ENCODE measurements around the gene LRIT3. TPM values are rescaled to one million over a fixed set of nuclear protein-coding genes. Genes with fewer than 3 reads are reported as not detected.

LRIT3 gene
- total RNA-seq, 4 donors from 2014 or later = under 0.01 to 0.39 (median 0.14) TPM

- Histone ChIP-seq H3K27me3 (no peaks in the 10 kb centered on the region), H3K4me3 (no peak overlapping the region), H3K4me1 (no peaks in the 10 kb centered on the region), H3K36me3 (peaks cover 0 to 10% (median 5%) of the 10 kb centered on the region in 4 donors), H3K27ac (replicated peaks in 1 of 4) (no peak overlapping the region), H3K9me3 (no peaks in the 10 kb centered on the region)
- 95% methylated on average over 5 of the region's 5 CpGs for WGBS
- DNase-seq (ENCODE audit: extremely low spot score) = no peak
- intact Hi-C loops (cut with DNase I) = no loop called here
- no peak for TF ChIP-seq POLR2A (IDR thresholded peaks at IDR 0.05; ENCODE audit: low read depth)
- TF ChIP-seq POLR2AphosphoS5 (IDR thresholded peaks at IDR 0.05) = no peak
- no peak for TF ChIP-seq EP300 (IDR thresholded peaks at IDR 0.05)
- TF ChIP-seq, protein P1, sequence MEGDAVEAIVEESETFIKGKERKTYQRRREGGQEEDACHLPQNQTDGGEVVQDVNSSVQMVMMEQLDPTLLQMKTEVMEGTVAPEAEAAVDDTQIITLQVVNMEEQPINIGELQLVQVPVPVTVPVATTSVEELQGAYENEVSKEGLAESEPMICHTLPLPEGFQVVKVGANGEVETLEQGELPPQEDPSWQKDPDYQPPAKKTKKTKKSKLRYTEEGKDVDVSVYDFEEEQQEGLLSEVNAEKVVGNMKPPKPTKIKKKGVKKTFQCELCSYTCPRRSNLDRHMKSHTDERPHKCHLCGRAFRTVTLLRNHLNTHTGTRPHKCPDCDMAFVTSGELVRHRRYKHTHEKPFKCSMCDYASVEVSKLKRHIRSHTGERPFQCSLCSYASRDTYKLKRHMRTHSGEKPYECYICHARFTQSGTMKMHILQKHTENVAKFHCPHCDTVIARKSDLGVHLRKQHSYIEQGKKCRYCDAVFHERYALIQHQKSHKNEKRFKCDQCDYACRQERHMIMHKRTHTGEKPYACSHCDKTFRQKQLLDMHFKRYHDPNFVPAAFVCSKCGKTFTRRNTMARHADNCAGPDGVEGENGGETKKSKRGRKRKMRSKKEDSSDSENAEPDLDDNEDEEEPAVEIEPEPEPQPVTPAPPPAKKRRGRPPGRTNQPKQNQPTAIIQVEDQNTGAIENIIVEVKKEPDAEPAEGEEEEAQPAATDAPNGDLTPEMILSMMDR (IDR thresholded peaks at IDR 0.05) = no peak
Observed at GRCh38 chr4:109870061-109870460, 22.2 kb downstream of the LRIT3 start.

- Histone ChIP-seq H3K36me3 (peaks cover 0 to 10% (median 5%) of the 10 kb centered on the region in 4 donors), H3K9me3 (no peaks in the 10 kb centered on the region), H3K4me3 (no peak overlapping the region), H3K27me3 (no peaks in the 10 kb centered on the region), H3K27ac (replicated peaks in 1 of 4) (no peak overlapping the region), H3K4me1 (no peaks in the 10 kb centered on the region)
- TF ChIP-seq POLR2A (IDR thresholded peaks at IDR 0.05; ENCODE audit: low read depth) (no peak), POLR2AphosphoS5 (IDR thresholded peaks at IDR 0.05) (no peak), EP300 (IDR thresholded peaks at IDR 0.05) (no peak)
- TF ChIP-seq, protein P1 (IDR thresholded peaks at IDR 0.05) = no peak
- 86% methylated on average over 2 of the region's 2 CpGs for WGBS
- intact Hi-C loops (cut with DNase I) = no loop called here
- DNase-seq (ENCODE audit: extremely low spot score) = no peak
Observed at GRCh38 chr4:109872065-109872464, 24.2 kb downstream of the LRIT3 start.

DNA sequence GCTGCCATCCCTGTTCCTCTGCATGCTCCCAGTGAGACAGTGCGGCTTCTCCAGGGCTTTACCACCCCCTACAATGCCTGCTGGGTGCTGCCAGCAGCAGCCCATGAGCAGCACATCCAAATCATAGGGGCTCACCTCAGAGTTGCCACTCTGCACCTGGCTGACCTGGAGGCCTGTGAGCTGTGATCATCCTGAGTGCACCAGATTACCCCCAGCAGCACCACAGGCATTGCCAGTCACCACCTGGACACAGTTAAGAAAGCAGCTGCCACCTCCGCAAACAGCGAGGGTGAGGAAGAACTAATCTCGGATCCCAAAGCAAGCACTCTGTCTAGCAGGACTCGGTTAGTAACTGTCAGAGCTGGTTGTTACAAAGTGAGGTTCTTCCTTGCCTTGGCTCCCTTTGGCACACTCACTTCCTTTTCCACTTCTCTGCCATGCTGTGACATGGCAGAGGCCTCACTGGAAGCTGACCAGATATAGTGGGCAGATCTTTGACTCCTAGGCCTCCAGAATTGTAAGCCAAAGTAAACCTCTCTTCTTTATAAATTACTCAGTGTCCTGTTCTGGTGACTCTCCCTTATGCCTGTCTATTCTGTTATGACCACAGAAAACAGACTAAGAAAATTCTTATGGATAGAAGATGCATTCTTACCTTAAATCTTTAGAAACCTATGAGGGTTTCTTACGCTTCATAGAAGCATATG is 25.2 kb downstream of the LRIT3 start:
- TF ChIP-seq POLR2AphosphoS5 (IDR thresholded peaks at IDR 0.05) = no peak
- TF ChIP-seq, protein P1 (IDR thresholded peaks at IDR 0.05) = no peak
- no peak for DNase-seq (ENCODE audit: extremely low spot score)
- Histone ChIP-seq H3K4me1 (no peaks in the 10 kb centered on the region), H3K27ac (replicated peaks in 1 of 4) (no peak overlapping the region), H3K4me3 (no peak overlapping the region), H3K9me3 (no peaks in the 10 kb centered on the region), H3K36me3 (peaks cover 0 to 10% (median 5%) of the 10 kb centered on the region in 4 donors), H3K27me3 (no peaks in the 10 kb centered on the region)
- intact Hi-C loops (cut with DNase I) = no loop called here
- over 99% methylated on average over 5 of the region's 6 CpGs for WGBS

GRCh38 chr4:109873791-109874514 is 26.0 kb downstream of the LRIT3 start:
- no peak overlapping the region for H3K4me3 ChIP-seq
- no peak for TF ChIP-seq EP300 (IDR thresholded peaks at IDR 0.05)
- TF ChIP-seq POLR2A (IDR thresholded peaks at IDR 0.05; ENCODE audit: low read depth) = no peak
- TF ChIP-seq, protein P1 (IDR thresholded peaks at IDR 0.05) = no peak
- no peak for TF ChIP-seq POLR2AphosphoS5 (IDR thresholded peaks at IDR 0.05)
- intact Hi-C loops (cut with DNase I) = no loop called here
- peaks cover 0 to 10% (median 5%) of the 10 kb centered on the region in 4 donors for H3K36me3 ChIP-seq
- H3K27ac ChIP-seq (replicated peaks in 1 of 4) = no peak overlapping the region
- H3K4me1 ChIP-seq = no peaks in the 10 kb centered on the region
- WGBS = 52% methylated on average over 11 of the region's 11 CpGs
- H3K9me3 ChIP-seq = no peaks in the 10 kb centered on the region
- no peaks in the 10 kb centered on the region for H3K27me3 ChIP-seq
- DNase-seq (ENCODE audit: extremely low spot score) = no peak

Measured in esophagus muscularis mucosa (tissue), 4 donors.